ENCODE results near the gene MLPH. TPM values are rescaled to one million over a fixed set of nuclear protein-coding genes. Genes with fewer than 3 reads are reported as not detected.

The MLPH gene
- total RNA-seq, 1 experiment from 2014 or later, result 237 TPM

DNA sequence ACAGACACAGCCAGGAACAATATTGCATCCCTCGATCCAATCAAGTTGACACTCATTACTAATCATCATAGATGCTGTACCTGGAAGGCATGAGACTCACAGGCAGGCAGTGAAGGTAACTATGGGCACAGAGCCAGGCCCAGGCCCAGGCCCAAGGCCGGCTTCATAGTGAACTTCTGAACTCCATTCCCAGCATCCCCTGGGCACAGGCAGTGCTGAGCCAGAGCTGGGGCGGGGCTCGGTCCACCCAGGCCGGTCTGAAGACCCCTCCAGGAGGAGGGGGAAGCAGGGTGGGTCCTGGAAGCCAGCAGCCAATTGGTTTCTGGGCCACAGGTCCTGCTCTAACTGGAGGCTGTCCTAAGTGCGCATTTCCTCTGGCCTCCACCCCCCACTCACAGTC is 37.6 kb downstream of the MLPH start:
- peaks cover 19% of the 10 kb centered on the region for H3F3A ChIP-seq (ENCODE audit: insufficient read depth, low read depth)
- no peak for TF ChIP-seq EZH2 (IDR thresholded peaks at IDR 0.05; ENCODE audit: low read depth)
- TF ChIP-seq, protein P1, sequence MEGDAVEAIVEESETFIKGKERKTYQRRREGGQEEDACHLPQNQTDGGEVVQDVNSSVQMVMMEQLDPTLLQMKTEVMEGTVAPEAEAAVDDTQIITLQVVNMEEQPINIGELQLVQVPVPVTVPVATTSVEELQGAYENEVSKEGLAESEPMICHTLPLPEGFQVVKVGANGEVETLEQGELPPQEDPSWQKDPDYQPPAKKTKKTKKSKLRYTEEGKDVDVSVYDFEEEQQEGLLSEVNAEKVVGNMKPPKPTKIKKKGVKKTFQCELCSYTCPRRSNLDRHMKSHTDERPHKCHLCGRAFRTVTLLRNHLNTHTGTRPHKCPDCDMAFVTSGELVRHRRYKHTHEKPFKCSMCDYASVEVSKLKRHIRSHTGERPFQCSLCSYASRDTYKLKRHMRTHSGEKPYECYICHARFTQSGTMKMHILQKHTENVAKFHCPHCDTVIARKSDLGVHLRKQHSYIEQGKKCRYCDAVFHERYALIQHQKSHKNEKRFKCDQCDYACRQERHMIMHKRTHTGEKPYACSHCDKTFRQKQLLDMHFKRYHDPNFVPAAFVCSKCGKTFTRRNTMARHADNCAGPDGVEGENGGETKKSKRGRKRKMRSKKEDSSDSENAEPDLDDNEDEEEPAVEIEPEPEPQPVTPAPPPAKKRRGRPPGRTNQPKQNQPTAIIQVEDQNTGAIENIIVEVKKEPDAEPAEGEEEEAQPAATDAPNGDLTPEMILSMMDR (conservative IDR thresholded peaks at IDR 0.05), result no peak
- H3K36me3 ChIP-seq (ENCODE audit: low read depth), result peaks cover 46% of the 10 kb centered on the region
- BruUV-seq (replicated peaks), result no TSS peak
- CTCF ChIA-PET, result no interaction called here
- no peak for DNase-seq
- intact Hi-C loops (cut with micrococcal nuclease; ENCODE audit: unreplicated experiment), result no loop called here
- H3K27me3 ChIP-seq (ENCODE audit: insufficient read depth, low read depth), result no peaks in the 10 kb centered on the region
- no peak overlapping the region for H3K4me2 ChIP-seq
- no peaks in the 10 kb centered on the region for H3K79me2 ChIP-seq (ENCODE audit: low read depth)
- POLR2A ChIA-PET (ENCODE audit: unreplicated experiment), result interaction anchor here (0.8 kb wide), 1 partner anchor 31 kb away, joined by 5 read pairs; no protein-coding TSS in a partner anchor
- no peak overlapping the region for H2AFZ ChIP-seq
- peaks cover 5% of the 10 kb centered on the region; the same call in 1 of the 2 replicates for H4K20me1 ChIP-seq (ENCODE audit: insufficient read depth)
- H3K4me3 ChIP-seq, result no peak overlapping the region
- H3K9me3 ChIP-seq (ENCODE audit: insufficient read depth, low read depth), result no peaks in the 10 kb centered on the region
- H3K27ac ChIP-seq, result no peak overlapping the region
- H3K4me1 ChIP-seq (replicated peaks; ENCODE audit: insufficient read depth), result no peaks in the 10 kb centered on the region
- no peaks in the 10 kb centered on the region for H3K9me2 ChIP-seq (ENCODE audit: insufficient read depth)

DNA sequence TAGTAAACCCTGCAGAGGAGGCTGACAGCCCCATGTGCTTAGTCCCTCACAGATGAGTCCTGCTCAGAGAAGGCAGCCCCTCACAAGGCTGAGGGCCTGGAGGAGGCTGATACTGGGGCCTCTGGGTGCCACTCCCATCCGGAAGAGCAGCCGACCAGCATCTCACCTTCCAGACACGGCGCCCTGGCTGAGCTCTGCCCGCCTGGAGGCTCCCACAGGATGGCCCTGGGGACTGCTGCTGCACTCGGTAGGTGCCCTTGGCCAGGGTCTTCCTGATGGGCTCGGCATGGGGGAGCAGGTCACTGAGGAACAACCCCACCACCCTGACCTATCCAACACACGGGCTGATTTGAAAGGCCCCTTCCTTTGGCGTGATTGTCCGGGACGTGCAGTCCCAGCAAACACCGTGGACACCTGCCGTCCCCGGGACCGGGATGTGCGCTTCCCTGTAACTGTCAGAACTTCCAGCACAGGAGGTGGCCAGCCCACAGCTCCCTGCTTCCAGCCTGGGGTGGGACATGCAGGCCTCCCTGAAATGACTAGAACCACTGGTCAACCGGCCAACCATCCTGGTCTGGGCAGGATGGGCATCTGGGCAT is 38.6 kb downstream of the MLPH start:
- Histone ChIP-seq H4K20me1 (ENCODE audit: insufficient read depth) (no peaks in the 10 kb centered on the region), H3K27me3 (ENCODE audit: insufficient read depth, low read depth) (no peaks in the 10 kb centered on the region), H3K9me3 (ENCODE audit: insufficient read depth, low read depth) (no peaks in the 10 kb centered on the region), H3K36me3 (ENCODE audit: low read depth) (peaks cover 48% of the 10 kb centered on the region), H3K79me2 (ENCODE audit: low read depth) (no peaks in the 10 kb centered on the region), H3K4me2 (no peak overlapping the region), H3K4me3 (no peak overlapping the region), H3F3A (ENCODE audit: insufficient read depth, low read depth) (peaks cover 25% of the 10 kb centered on the region), H2AFZ (no peak overlapping the region), H3K9me2 (ENCODE audit: insufficient read depth) (no peaks in the 10 kb centered on the region), H3K4me1 (replicated peaks; ENCODE audit: insufficient read depth) (no peaks in the 10 kb centered on the region), H3K27ac (no peak overlapping the region)
- ChIA-PET POLR2A (ENCODE audit: unreplicated experiment) (no interaction called here), CTCF (no interaction called here)
- BruUV-seq (replicated peaks), result no TSS peak
- TF ChIP-seq, protein P1 (conservative IDR thresholded peaks at IDR 0.05), result no peak
- TF ChIP-seq EZH2 (IDR thresholded peaks at IDR 0.05; ENCODE audit: low read depth), result no peak
- DNase-seq, result no peak
- intact Hi-C loops (cut with micrococcal nuclease; ENCODE audit: unreplicated experiment), result no loop called here

DNA sequence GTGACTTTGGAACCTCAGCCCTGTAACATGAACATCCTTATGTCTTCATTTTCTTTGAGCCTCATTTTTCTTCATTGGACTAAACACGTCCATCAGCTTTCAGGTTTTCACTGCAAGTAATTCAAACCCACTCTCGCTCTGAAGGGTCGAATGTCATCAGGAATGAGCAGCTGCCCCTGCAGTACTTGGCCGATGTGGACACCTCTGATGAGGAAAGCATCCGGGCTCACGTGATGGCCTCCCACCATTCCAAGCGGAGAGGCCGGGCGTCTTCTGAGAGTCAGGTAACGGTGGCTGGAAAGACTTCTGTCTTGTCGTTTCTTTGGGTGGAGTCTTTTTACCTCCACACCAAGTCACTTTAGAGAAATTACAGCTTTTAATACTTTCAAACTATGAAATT is 40.2 kb downstream of the MLPH start:
- no TSS peak for BruUV-seq (replicated peaks)
- ChIA-PET POLR2A (ENCODE audit: unreplicated experiment) (interaction anchor here (0.6 kb wide), 1 partner anchor 106 kb away, joined by 5 read pairs; no protein-coding TSS in a partner anchor), CTCF (no interaction called here)
- H3K4me2 ChIP-seq, result no peak overlapping the region
- H3K27me3 ChIP-seq (ENCODE audit: insufficient read depth, low read depth), result no peaks in the 10 kb centered on the region
- TF ChIP-seq EZH2 (IDR thresholded peaks at IDR 0.05; ENCODE audit: low read depth), result no peak
- TF ChIP-seq, protein P1 (conservative IDR thresholded peaks at IDR 0.05), result no peak
- H3K4me3 ChIP-seq, result no peak overlapping the region
- intact Hi-C loops (cut with micrococcal nuclease; ENCODE audit: unreplicated experiment), result no loop called here
- no peaks in the 10 kb centered on the region for H3K4me1 ChIP-seq (replicated peaks; ENCODE audit: insufficient read depth)
- peaks cover 34% of the 10 kb centered on the region for H3F3A ChIP-seq (ENCODE audit: insufficient read depth, low read depth)
- no peaks in the 10 kb centered on the region for H3K9me2 ChIP-seq (ENCODE audit: insufficient read depth)
- no peak for DNase-seq
- H3K79me2 ChIP-seq (ENCODE audit: low read depth), result no peaks in the 10 kb centered on the region
- no peak overlapping the region for H2AFZ ChIP-seq
- no peak overlapping the region for H3K27ac ChIP-seq
- no peaks in the 10 kb centered on the region for H3K9me3 ChIP-seq (ENCODE audit: insufficient read depth, low read depth)
- H3K36me3 ChIP-seq (ENCODE audit: low read depth), result peaks cover 62% of the 10 kb centered on the region
- H4K20me1 ChIP-seq (ENCODE audit: insufficient read depth), result 0 out of 2 replicates have a peak, but pooled peaks cover 7% of the 10 kb centered on the region

Data from PC-9 (cell line).